Transverse colon (tissue), 4 donors: Measurements from ENCODE around the gene ZNF112.

ENCODE experiments used
- EP300 ChIP-seq: sonication (generic); formaldehyde crosslinking; IDR thresholded peaks from one replicate; pipeline ENCODE4 v1.6.1; 2017; ENCODE audit warnings: antibody characterized with exemption, low read depth
- POLR2A ChIP-seq: fragments of 450-650 bp; IDR thresholded peaks from one replicate; pipeline ENCODE4 v1.6.1; 2016; ENCODE audit warnings: antibody characterized with exemption, mild to moderate bottlenecking, moderate library complexity
- POLR2AphosphoS5 ChIP-seq, 3 donors: sonication (generic); formaldehyde crosslinking; IDR thresholded peaks; one replicate each; pipeline ENCODE4 v1.6.1; 2016; ENCODE audit warnings: antibody characterized with exemption in 3 of 3
- TF ChIP-seq, protein P1 (sequence below), 5 experiments: fragments of 200-600 bp in 3 of 5; fragments of 450-650 bp in 2 of 5; sonication (generic) in 3 of 5; IDR thresholded peaks; 1 replicate in 2 of 5; 2 replicates in 3 of 5; pipeline ENCODE4 v1.5.1; 2016 to 2017; ENCODE audit warnings: antibody characterized with exemption in 5 of 5, inconsistent platforms in 3 of 5, mild to moderate bottlenecking in 2 of 5, moderate library complexity in 1 of 5

DNA sequence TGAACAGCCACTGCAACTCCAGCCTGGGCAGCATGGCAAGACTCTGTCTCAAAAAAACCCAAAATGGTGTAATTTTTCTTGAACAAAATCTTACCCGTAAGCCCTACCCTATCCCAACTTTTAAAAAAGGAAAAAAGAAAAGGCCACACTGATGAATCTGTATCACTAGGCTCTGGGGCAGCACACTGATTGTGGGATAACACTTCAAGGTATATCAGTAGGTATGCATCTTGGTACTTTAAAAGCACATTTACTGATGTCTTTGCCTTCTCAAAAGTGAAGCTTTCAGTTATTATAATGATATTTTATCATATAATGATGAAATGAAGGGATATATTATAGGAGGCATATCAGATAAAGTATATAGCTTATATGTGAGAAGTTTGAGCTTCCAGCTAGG lies 24.3 kb downstream of the ZNF112 start:
- TF ChIP-seq, protein P1, sequence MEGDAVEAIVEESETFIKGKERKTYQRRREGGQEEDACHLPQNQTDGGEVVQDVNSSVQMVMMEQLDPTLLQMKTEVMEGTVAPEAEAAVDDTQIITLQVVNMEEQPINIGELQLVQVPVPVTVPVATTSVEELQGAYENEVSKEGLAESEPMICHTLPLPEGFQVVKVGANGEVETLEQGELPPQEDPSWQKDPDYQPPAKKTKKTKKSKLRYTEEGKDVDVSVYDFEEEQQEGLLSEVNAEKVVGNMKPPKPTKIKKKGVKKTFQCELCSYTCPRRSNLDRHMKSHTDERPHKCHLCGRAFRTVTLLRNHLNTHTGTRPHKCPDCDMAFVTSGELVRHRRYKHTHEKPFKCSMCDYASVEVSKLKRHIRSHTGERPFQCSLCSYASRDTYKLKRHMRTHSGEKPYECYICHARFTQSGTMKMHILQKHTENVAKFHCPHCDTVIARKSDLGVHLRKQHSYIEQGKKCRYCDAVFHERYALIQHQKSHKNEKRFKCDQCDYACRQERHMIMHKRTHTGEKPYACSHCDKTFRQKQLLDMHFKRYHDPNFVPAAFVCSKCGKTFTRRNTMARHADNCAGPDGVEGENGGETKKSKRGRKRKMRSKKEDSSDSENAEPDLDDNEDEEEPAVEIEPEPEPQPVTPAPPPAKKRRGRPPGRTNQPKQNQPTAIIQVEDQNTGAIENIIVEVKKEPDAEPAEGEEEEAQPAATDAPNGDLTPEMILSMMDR (IDR thresholded peaks at IDR 0.05) = no peak
- TF ChIP-seq POLR2AphosphoS5 (IDR thresholded peaks at IDR 0.05) (no peak), POLR2A (no peak), EP300 (no peak)
